NT2/D1 (cell line): Measurements from ENCODE around the gene CYB5R2.

Experiments
- DNase-seq: peaks from one replicate; pipeline ENCODE4 v3.0.0-alpha.2; 2011; ENCODE audit warnings: low read depth, low spot score
- H3K27me3 ChIP-seq: 2 replicates; pipeline ENCODE4 v1.6.0; 2011; ENCODE audit warnings: mild to moderate bottlenecking; ENCODE audit not compliant: insufficient read length, insufficient read depth
- H3K36me3 ChIP-seq: 2 replicates; pipeline ENCODE4 v1.6.1; 2011; ENCODE audit warnings: mild to moderate bottlenecking, low read length, mixed read lengths; ENCODE audit not compliant: insufficient read depth, insufficient read length
- H3K4me1 ChIP-seq: 2 replicates; pipeline ENCODE4 v1.5.1; 2011; ENCODE audit not compliant: insufficient read depth, insufficient read length
- H3K4me3 ChIP-seq: 2 replicates; pipeline ENCODE4 v1.5.1; 2011; ENCODE audit warnings: low read depth; ENCODE audit not compliant: insufficient read length
- H3K9ac ChIP-seq: 2 replicates; pipeline ENCODE4 v1.6.0; 2011; ENCODE audit warnings: low read depth; ENCODE audit not compliant: insufficient read length
- H3K9me3 ChIP-seq: 2 replicates; pipeline ENCODE4 v1.5.1; 2011; ENCODE audit warnings: mild to moderate bottlenecking, low read length; ENCODE audit not compliant: insufficient read depth
- SUZ12 ChIP-seq: IDR thresholded peaks from 2 replicates; pipeline ENCODE4 v1.6.1; 2011; ENCODE audit not compliant: insufficient read length, insufficient read depth; ENCODE audit errors: extremely low read depth
- YY1 ChIP-seq: IDR thresholded peaks from 2 replicates; pipeline ENCODE4 v1.6.1; 2011; ENCODE audit not compliant: insufficient read length, insufficient read depth
- ZNF274 ChIP-seq: IDR thresholded peaks from 2 replicates; pipeline ENCODE4 v1.6.1; 2011; ENCODE audit warnings: mild to moderate bottlenecking, low read depth, low read length

The CYB5R2 gene

GRCh38 chr11:7677071-7677470, 3.8 kb upstream of the CYB5R2 start:
- no peak overlapping the region for H3K9ac ChIP-seq
- no peak for DNase-seq
- H3K27me3 ChIP-seq = no peaks in the 10 kb centered on the region
- H3K36me3 ChIP-seq = peaks cover 10% of the 10 kb centered on the region
- TF ChIP-seq ZNF274 (no peak), YY1 (no peak), SUZ12 (no peak)
- peaks cover 6% of the 10 kb centered on the region; the same call in 1 of the 2 replicates for H3K9me3 ChIP-seq
- H3K4me3 ChIP-seq = no peak overlapping the region
- H3K4me1 ChIP-seq = peaks cover 7% of the 10 kb centered on the region

- Histone ChIP-seq H3K9me3 (peaks cover 6% of the 10 kb centered on the region; the same call in 1 of the 2 replicates), H3K4me3 (no peak overlapping the region), H3K9ac (no peak overlapping the region), H3K27me3 (no peaks in the 10 kb centered on the region), H3K4me1 (peaks cover 7% of the 10 kb centered on the region), H3K36me3 (peaks cover 24% of the 10 kb centered on the region)
- TF ChIP-seq ZNF274 (no peak), SUZ12 (no peak), YY1 (no peak)
- no peak for DNase-seq
Measured at GRCh38 chr11:7675631-7676030, 2.3 kb upstream of the CYB5R2 start.

GRCh38 chr11:7673724-7674434, 579 bp upstream of the CYB5R2 start:
- peak overlapping the region; percentile 88 for H3K9ac ChIP-seq
- H3K9me3 ChIP-seq = peaks cover 6% of the 10 kb centered on the region; the same call in 1 of the 2 replicates
- TF ChIP-seq YY1 = no peak
- no peak for TF ChIP-seq ZNF274
- TF ChIP-seq SUZ12 = no peak
- no peaks in the 10 kb centered on the region for H3K27me3 ChIP-seq
- H3K36me3 ChIP-seq = peaks cover 38% of the 10 kb centered on the region
- peak; percentile 66 for DNase-seq
- peaks cover 7% of the 10 kb centered on the region for H3K4me1 ChIP-seq
- H3K4me3 ChIP-seq = peak overlapping the region; percentile 74

GRCh38 chr11:7672276-7672959, 882 bp downstream of the CYB5R2 start:
- Histone ChIP-seq H3K27me3 (no peaks in the 10 kb centered on the region), H3K9me3 (peaks cover 6% of the 10 kb centered on the region; the same call in 1 of the 2 replicates), H3K4me1 (peaks cover 9% of the 10 kb centered on the region), H3K36me3 (peaks cover 52% of the 10 kb centered on the region), H3K9ac (peak overlapping the region; percentile 84), H3K4me3 (peak overlapping the region; percentile 74)
- TF ChIP-seq YY1 (no peak), ZNF274 (no peak), SUZ12 (no peak)
- DNase-seq = no peak

- Histone ChIP-seq H3K9ac (no peak overlapping the region), H3K4me1 (peaks cover 9% of the 10 kb centered on the region), H3K27me3 (no peaks in the 10 kb centered on the region), H3K4me3 (no peak overlapping the region), H3K36me3 (peaks cover 60% of the 10 kb centered on the region), H3K9me3 (peaks cover 3% of the 10 kb centered on the region; the same call in 1 of the 2 replicates)
- no peak for DNase-seq
- no peak for TF ChIP-seq ZNF274
- TF ChIP-seq SUZ12 = no peak
- no peak for TF ChIP-seq YY1
Measured at GRCh38 chr11:7671347-7672215, 1.7 kb downstream of the CYB5R2 start.

GRCh38 chr11:7670641-7671040, 2.7 kb downstream of the CYB5R2 start:
- Histone ChIP-seq H3K36me3 (peaks cover 65% of the 10 kb centered on the region), H3K27me3 (no peaks in the 10 kb centered on the region), H3K4me1 (peaks cover 9% of the 10 kb centered on the region), H3K9ac (no peak overlapping the region), H3K9me3 (peaks cover 6% of the 10 kb centered on the region; the same call in 1 of the 2 replicates), H3K4me3 (no peak overlapping the region)
- DNase-seq = no peak
- no peak for TF ChIP-seq ZNF274
- no peak for TF ChIP-seq YY1
- no peak for TF ChIP-seq SUZ12
